DND-41 (cell line): ENCODE measurements around the gene CCDC102A.
"Not testable (repeated sequence)": the region's sequence is repeated elsewhere in the genome, so short reads cannot be mapped to it uniquely, and the experiment has no call there.

Experiments used
- ATAC-seq: fragments of 200-7000 bp; cut with Tn5 transposase; 3 replicates; pipeline ENCODE4 v1.9.1; 2021; ENCODE audit warnings: low read depth; ENCODE audit not compliant: insufficient read depth
- DNase-seq: peaks from one replicate; pipeline ENCODE4 v3.0.0-alpha.2; 2020
- H2AFZ ChIP-seq: 2 replicates; pipeline ENCODE4 v1.6.0; 2012; ENCODE audit warnings: low read depth, low read length
- H3K27ac ChIP-seq: 2 replicates; pipeline ENCODE4 v1.5.1; 2012; ENCODE audit warnings: low read length, inconsistent platforms
- H3K27me3 ChIP-seq: fragments of 200-600 bp; sonication (generic); 2 replicates; pipeline ENCODE4 v1.6.0; 2012; ENCODE audit warnings: low read length, mild to moderate bottlenecking, inconsistent platforms; ENCODE audit not compliant: insufficient read depth, poor library complexity
- H3K36me3 ChIP-seq: 2 replicates; pipeline ENCODE4 v1.5.1; 2012; ENCODE audit warnings: low read length, inconsistent platforms; ENCODE audit not compliant: insufficient read depth
- H3K4me1 ChIP-seq: 2 replicates; pipeline ENCODE4 v1.5.1; 2012; ENCODE audit warnings: mild to moderate bottlenecking, low read length; ENCODE audit not compliant: insufficient read depth
- H3K4me2 ChIP-seq: 2 replicates; pipeline ENCODE4 v1.6.0; 2012; ENCODE audit warnings: mild to moderate bottlenecking, moderate library complexity, low read length, inconsistent platforms; ENCODE audit not compliant: insufficient read depth
- H3K4me3 ChIP-seq, 2 experiments: fragments of 200-600 bp in 1 of 2; shearing (Covaris generic) in 1 of 2; 2 replicates each; pipeline ENCODE4 v1.5.1; 2012 to 2016; ENCODE audit warnings: inconsistent platforms in 2 of 2, low read length in 2 of 2, mild to moderate bottlenecking in 2 of 2, low read depth in 1 of 2, moderate library complexity in 1 of 2
- H3K79me2 ChIP-seq: 2 replicates; pipeline ENCODE4 v1.6.0; 2012; ENCODE audit warnings: low read length, inconsistent platforms; ENCODE audit not compliant: insufficient read depth
- H3K9ac ChIP-seq: 2 replicates; pipeline ENCODE4 v1.6.0; 2012; ENCODE audit warnings: low read depth, mild to moderate bottlenecking, inconsistent platforms, low read length, moderate library complexity
- H3K9me3 ChIP-seq: 2 replicates; pipeline ENCODE4 v1.5.1; 2012; ENCODE audit warnings: low read length, moderate library complexity, mild to moderate bottlenecking, inconsistent platforms; ENCODE audit not compliant: insufficient read depth, severe bottlenecking
- H4K20me1 ChIP-seq: 2 replicates; pipeline ENCODE4 v1.6.0; 2012; ENCODE audit warnings: low read length; ENCODE audit not compliant: insufficient read depth
- EZH2 ChIP-seq: IDR thresholded peaks from 3 replicates; pipeline ENCODE4 v1.6.1; 2012; ENCODE audit warnings: borderline replicate concordance, low read depth, mild to moderate bottlenecking, moderate library complexity, low read length, inconsistent platforms; ENCODE audit not compliant: severe bottlenecking
- TF ChIP-seq, protein P1 (sequence below): IDR thresholded peaks from 2 replicates; pipeline ENCODE4 v1.5.1; 2012; ENCODE audit warnings: borderline replicate concordance, low read length, moderate library complexity, mild to moderate bottlenecking; ENCODE audit not compliant: poor library complexity, severe bottlenecking; ENCODE audit errors: extremely low read depth

The CCDC102A gene

DNA sequence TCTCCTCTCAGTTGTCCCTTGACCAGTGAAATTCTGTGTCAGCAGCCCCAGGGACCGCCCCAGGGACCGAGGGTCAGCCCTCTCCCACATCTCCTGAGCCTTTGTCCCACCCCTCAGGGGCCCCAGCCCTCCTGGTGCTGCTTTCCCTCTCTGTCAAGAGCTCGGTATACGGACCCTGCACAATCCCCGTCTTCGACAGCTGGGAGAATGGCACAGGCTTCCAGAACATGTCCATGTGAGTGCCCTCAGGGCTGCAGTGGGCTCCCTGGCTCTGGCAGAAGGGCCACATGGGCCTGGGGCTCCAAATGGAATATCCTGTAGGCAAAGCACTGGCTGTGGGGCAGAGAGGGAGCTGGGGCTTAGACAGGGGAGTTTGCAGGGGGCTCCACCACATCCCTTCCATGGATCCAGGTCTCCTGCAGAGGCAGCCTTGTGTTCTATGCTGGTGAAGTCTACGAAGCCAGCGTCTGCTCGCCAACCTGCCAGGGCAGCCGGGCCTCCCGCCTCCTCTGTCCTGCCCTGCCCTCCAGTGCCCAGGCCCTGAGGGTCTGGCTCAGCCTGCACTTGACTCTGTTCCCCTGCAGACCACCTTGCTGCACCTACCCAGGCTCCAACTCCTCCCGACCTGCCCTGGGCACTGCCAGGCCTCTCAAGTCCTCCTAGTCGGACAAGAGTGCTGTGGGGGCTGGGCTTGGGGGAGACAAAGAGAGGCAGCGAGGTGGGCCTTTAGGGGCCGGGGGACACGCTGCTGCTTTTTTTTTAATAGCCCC is 34.1 kb upstream of the CCDC102A start:
- ATAC-seq = no peak
- H3K36me3 ChIP-seq = no peaks in the 10 kb centered on the region
- TF ChIP-seq, protein P1, sequence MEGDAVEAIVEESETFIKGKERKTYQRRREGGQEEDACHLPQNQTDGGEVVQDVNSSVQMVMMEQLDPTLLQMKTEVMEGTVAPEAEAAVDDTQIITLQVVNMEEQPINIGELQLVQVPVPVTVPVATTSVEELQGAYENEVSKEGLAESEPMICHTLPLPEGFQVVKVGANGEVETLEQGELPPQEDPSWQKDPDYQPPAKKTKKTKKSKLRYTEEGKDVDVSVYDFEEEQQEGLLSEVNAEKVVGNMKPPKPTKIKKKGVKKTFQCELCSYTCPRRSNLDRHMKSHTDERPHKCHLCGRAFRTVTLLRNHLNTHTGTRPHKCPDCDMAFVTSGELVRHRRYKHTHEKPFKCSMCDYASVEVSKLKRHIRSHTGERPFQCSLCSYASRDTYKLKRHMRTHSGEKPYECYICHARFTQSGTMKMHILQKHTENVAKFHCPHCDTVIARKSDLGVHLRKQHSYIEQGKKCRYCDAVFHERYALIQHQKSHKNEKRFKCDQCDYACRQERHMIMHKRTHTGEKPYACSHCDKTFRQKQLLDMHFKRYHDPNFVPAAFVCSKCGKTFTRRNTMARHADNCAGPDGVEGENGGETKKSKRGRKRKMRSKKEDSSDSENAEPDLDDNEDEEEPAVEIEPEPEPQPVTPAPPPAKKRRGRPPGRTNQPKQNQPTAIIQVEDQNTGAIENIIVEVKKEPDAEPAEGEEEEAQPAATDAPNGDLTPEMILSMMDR = no peak
- no peak for TF ChIP-seq EZH2

DNA sequence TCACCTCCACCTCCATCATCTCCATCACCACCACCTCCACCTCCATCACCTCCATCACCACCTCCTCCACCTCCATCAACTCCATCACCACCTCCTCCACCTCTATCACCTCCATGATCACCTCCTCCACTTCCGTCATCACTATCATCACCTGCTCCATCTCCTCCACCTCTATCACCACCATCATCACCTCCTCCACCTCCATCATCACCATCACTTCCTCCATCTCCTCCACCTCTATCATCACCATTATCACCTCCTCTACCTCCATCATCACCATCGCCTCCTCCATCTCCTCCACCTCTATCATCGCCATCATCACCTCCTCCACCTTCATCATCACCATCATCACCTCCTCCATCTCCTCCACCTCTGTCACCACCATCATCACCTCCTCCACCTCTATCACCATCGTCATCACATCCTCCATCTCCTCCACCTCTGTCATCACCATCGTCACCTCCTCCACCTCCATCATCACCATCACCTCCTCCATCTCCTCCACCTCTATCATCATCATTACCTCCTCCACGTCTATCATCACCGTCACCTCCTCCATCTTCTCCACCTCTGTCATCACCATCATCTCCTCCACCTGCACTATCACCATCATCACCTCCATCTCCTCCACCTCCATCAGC is 33.1 kb upstream of the CCDC102A start:
- no peak for DNase-seq
- Histone ChIP-seq H3K4me2 (no peak overlapping the region), H3K36me3 (no peaks in the 10 kb centered on the region), H3K27ac (no peak overlapping the region), H3K27me3 (no peaks in the 10 kb centered on the region), H3K4me1 (no peaks in the 10 kb centered on the region), H3K9ac (no peak overlapping the region), H3K4me3 (no peak overlapping the region), H2AFZ (no peak overlapping the region), H4K20me1 (peaks cover 4% of the 10 kb centered on the region; the same call in 1 of the 2 replicates), H3K9me3 (no peaks in the 10 kb centered on the region), H3K79me2 (no peaks in the 10 kb centered on the region)
- TF ChIP-seq, protein P1 = no peak
- TF ChIP-seq EZH2 = no peak
- ATAC-seq = no peak

More for the DNA sequence above, 34.1 kb upstream of the CCDC102A start:
- no peak overlapping the region for H3K27ac ChIP-seq
- H3K9ac ChIP-seq = no peak overlapping the region
- no peak overlapping the region for H2AFZ ChIP-seq
- no peak overlapping the region for H3K4me2 ChIP-seq
- DNase-seq = no peak
- no peaks in the 10 kb centered on the region for H3K9me3 ChIP-seq
- H4K20me1 ChIP-seq = peaks cover 4% of the 10 kb centered on the region; the same call in 1 of the 2 replicates
- no peaks in the 10 kb centered on the region for H3K27me3 ChIP-seq
- no peaks in the 10 kb centered on the region for H3K4me1 ChIP-seq
- no peaks in the 10 kb centered on the region for H3K79me2 ChIP-seq
- no peak overlapping the region for H3K4me3 ChIP-seq

DNA sequence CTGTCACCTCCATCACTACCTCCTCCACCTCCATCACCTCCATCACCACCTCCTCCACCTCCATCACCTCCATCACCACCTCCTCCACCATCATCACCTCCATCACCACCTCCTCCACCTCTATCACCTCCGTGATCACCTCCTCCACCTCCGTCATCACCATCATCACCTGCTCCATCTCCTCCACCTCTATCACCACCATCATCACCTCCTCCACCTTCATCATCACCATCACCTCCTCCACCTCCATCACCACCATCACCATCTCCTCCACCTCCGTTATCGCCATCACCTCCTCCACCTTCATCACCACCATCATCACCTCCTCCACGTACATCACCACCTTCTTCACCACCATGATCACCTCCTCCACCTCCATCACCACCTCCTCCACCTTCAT is 32.4 kb upstream of the CCDC102A start:
- not testable (repeated sequence) for ATAC-seq, H3K27ac ChIP-seq, H2AFZ ChIP-seq, H3K4me1 ChIP-seq, H3K4me3 ChIP-seq, H3K9me3 ChIP-seq, H4K20me1 ChIP-seq, H3K27me3 ChIP-seq, H3K4me2 ChIP-seq, H3K9ac ChIP-seq, H3K36me3 ChIP-seq, H3K79me2 ChIP-seq, DNase-seq

DNA sequence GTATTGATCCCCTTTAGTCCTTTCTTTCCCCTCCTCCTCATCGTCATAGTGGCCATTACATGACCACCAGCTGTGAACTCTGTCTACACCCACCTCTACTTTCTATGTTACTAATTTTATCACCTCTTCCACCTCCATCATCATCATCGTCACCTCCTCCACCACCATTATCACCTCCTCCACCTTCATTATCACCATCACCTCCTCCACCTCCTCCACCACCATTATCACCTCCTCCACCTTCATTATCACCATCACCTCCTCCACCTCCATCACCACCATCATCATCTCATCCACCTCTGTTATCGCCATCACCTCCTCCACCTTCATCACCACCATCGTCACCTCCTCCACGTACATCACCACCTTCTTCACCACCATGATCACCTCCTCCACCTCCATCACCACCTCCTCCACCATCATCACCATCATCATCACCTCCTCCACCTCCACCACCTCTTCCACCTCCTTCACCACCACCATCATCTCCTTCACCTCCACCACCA is 31.9 kb upstream of the CCDC102A start:
- no peak for TF ChIP-seq EZH2
- TF ChIP-seq, protein P1 = no peak
- no peaks in the 10 kb centered on the region for H3K4me1 ChIP-seq
- H3K36me3 ChIP-seq = no peaks in the 10 kb centered on the region
- H4K20me1 ChIP-seq = peaks cover 4% of the 10 kb centered on the region; the same call in 1 of the 2 replicates
- H2AFZ ChIP-seq = no peak overlapping the region
- H3K9me3 ChIP-seq = no peaks in the 10 kb centered on the region
- no peaks in the 10 kb centered on the region for H3K27me3 ChIP-seq
- no peak overlapping the region for H3K9ac ChIP-seq
- H3K27ac ChIP-seq = no peak overlapping the region
- ATAC-seq = no peak
- H3K4me3 ChIP-seq = no peak overlapping the region
- no peaks in the 10 kb centered on the region for H3K79me2 ChIP-seq
- no peak overlapping the region for H3K4me2 ChIP-seq
- no peak for DNase-seq
